ENCODE data around the gene SEBOX.

Gene SEBOX

GRCh38 chr17:28317099-28317965 is 47.7 kb downstream of the SEBOX start:
- Histone ChIP-seq H3K27me3 (ENCODE audit: control insufficient read depth in 1 of 2, insufficient read depth in 2 of 2, low read length in 2 of 2) (no peaks in the 10 kb centered on the region), H3K4me3 (ENCODE audit: low read length in 2 of 2) (no peak overlapping the region), H3K27ac (ENCODE audit: low read length) (no peak overlapping the region), H3K4me1 (ENCODE audit: control insufficient read depth, insufficient read depth, low read length) (peaks cover 21% of the 10 kb centered on the region), H3K36me3 (ENCODE audit: control insufficient read depth in 2 of 2, insufficient read depth in 2 of 2, low read length in 2 of 2) (no peaks in the 10 kb centered on the region), H3K9ac (ENCODE audit: low read length in 2 of 2) (no peak overlapping the region), H3K9me3 (ENCODE audit: control insufficient read depth in 2 of 2, low read length in 2 of 2) (no peaks in the 10 kb centered on the region)

GRCh38 chr17:28315846-28316705 is 48.9 kb downstream of the SEBOX start:
- Histone ChIP-seq H3K27ac (ENCODE audit: low read length) (no peak overlapping the region), H3K4me3 (ENCODE audit: low read length in 2 of 2) (no peak overlapping the region), H3K27me3 (ENCODE audit: control insufficient read depth in 1 of 2, insufficient read depth in 2 of 2, low read length in 2 of 2) (no peaks in the 10 kb centered on the region), H3K9ac (ENCODE audit: low read length in 2 of 2) (no peak overlapping the region), H3K4me1 (ENCODE audit: control insufficient read depth, insufficient read depth, low read length) (peaks cover 21% of the 10 kb centered on the region), H3K36me3 (ENCODE audit: control insufficient read depth in 2 of 2, insufficient read depth in 2 of 2, low read length in 2 of 2) (no peaks in the 10 kb centered on the region), H3K9me3 (ENCODE audit: control insufficient read depth in 2 of 2, low read length in 2 of 2) (no peaks in the 10 kb centered on the region)

GRCh38 chr17:28313841-28314240 is 51.2 kb downstream of the SEBOX start:
- Histone ChIP-seq H3K9ac (ENCODE audit: low read length in 2 of 2) (no peak overlapping the region), H3K9me3 (ENCODE audit: control insufficient read depth in 2 of 2, low read length in 2 of 2) (no peaks in the 10 kb centered on the region), H3K4me3 (ENCODE audit: low read length in 2 of 2) (no peak overlapping the region), H3K4me1 (ENCODE audit: control insufficient read depth, insufficient read depth, low read length) (peaks cover 10% of the 10 kb centered on the region), H3K36me3 (ENCODE audit: control insufficient read depth in 2 of 2, insufficient read depth in 2 of 2, low read length in 2 of 2) (no peaks in the 10 kb centered on the region), H3K27me3 (ENCODE audit: control insufficient read depth in 1 of 2, insufficient read depth in 2 of 2, low read length in 2 of 2) (no peaks in the 10 kb centered on the region), H3K27ac (ENCODE audit: low read length) (no peak overlapping the region)
